Astrocyte (in vitro differentiated cells and primary cell): ENCODE data around the gene VIPAS39.

Experiments
- EZH2 ChIP-seq: IDR thresholded peaks from 2 replicates; pipeline ENCODE4 v1.6.1; 2012; ENCODE audit warnings: mild to moderate bottlenecking, low read length, inconsistent platforms; ENCODE audit not compliant: insufficient read depth
- TF ChIP-seq, protein P1 (sequence below): IDR thresholded peaks from 2 replicates; pipeline ENCODE4 v1.5.1; 2011; ENCODE audit warnings: low read depth, mild to moderate bottlenecking, inconsistent platforms, low read length, moderate library complexity; ENCODE audit not compliant: insufficient read depth

DNA sequence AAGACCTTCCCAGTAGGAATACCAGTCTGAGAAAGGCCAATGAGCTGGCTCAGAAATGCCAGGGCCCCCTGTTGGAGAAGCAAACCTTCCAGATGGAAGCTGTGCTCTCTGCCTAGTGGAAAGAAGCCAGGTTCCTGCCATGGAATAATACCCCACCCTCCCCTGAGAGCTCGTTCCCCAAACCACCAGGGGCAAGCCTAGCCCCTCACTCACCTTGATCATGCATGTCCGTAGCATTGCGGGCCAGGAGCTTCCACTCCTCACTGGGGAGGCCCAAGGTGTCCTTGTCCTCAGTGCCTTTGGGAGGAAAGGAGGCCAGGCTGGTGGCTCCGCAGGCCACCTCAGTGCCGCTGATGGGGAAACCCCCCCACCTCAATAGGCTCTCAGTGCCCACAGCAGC is 20.6 kb upstream of the VIPAS39 start:
- TF ChIP-seq, protein P1, sequence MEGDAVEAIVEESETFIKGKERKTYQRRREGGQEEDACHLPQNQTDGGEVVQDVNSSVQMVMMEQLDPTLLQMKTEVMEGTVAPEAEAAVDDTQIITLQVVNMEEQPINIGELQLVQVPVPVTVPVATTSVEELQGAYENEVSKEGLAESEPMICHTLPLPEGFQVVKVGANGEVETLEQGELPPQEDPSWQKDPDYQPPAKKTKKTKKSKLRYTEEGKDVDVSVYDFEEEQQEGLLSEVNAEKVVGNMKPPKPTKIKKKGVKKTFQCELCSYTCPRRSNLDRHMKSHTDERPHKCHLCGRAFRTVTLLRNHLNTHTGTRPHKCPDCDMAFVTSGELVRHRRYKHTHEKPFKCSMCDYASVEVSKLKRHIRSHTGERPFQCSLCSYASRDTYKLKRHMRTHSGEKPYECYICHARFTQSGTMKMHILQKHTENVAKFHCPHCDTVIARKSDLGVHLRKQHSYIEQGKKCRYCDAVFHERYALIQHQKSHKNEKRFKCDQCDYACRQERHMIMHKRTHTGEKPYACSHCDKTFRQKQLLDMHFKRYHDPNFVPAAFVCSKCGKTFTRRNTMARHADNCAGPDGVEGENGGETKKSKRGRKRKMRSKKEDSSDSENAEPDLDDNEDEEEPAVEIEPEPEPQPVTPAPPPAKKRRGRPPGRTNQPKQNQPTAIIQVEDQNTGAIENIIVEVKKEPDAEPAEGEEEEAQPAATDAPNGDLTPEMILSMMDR = no peak
- TF ChIP-seq EZH2 = no peak
